Stimulated activated CD4-positive, alpha-beta T cell treated with anti-CD3 and anti-CD28 coated beads, Interleukin-15, amount 100 ng/mL, for 48 hours (primary cell): Measurements from ENCODE around the gene MAMSTR.
"Not testable (repeated sequence)": the region's sequence is repeated elsewhere in the genome, so short reads cannot be mapped to it uniquely, and the experiment has no call there.

Experiments
- DNase-seq, 2 donors: peaks; one replicate each; pipeline ENCODE4 v3.0.0-alpha.2; 2020; ENCODE audit warnings: low read depth in 2 of 2

MAMSTR gene

GRCh38 chr19:48719263-48720171 is at the start of gene MAMSTR:
TSS of gene MAMSTR (minus strand) at chr19:48719725. CDS start at chr19:48719031, 694 bp downstream.
- no peak for DNase-seq

GRCh38 chr19:48768994-48769713 is 49.6 kb upstream of the MAMSTR start:
- no peak for DNase-seq

DNA sequence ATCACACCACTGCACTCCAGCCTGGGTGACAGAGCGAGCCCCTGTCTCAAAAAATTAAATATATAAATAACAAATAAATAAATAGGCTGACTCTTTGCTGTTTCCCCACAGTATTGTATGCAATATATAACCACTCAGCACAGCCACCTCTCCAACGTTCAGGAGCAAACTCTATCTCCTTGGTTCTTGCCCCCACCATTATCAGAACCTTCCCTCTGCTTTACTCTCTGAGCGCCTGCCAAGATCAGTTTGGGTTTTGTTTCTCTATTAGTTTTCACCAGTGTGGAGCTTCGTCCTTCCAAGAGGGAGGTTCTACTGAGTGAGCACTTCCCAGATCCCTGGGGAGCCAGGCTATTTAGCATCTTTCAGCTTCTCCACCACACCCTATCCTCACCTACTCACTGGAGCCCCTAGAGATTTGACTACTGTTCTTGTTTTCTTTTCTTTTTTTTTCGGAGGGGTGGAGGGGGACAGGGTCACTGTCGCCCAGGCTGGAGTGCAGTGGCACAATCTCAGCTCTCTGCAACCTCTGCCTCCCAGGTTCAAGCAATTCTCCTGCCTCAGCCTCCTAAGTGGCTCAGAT is 48.7 kb upstream of the MAMSTR start:
- not testable (repeated sequence) for DNase-seq

DNA sequence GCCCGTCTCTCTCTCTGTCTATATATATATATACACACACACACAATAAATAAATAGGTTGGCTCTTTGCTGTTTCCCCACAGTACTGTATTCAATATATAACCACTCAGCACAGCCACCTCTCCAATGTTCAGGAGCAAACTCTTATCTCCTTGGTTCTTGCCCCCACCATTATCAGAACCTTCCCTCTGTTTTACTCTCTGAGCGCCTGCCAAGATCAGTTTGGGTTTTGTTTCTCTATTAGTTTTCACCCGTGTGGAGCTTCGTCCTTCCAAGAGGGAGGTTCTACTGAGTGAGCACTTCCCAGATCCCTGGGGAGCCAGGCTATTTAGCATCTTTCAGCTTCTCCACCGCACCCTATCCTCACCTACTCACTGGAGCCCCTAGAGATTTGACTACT is 46.3 kb upstream of the MAMSTR start:
- not testable (repeated sequence) for DNase-seq

GRCh38 chr19:48760504-48761205 is 41.1 kb upstream of the MAMSTR start:
- no peak for DNase-seq

DNA sequence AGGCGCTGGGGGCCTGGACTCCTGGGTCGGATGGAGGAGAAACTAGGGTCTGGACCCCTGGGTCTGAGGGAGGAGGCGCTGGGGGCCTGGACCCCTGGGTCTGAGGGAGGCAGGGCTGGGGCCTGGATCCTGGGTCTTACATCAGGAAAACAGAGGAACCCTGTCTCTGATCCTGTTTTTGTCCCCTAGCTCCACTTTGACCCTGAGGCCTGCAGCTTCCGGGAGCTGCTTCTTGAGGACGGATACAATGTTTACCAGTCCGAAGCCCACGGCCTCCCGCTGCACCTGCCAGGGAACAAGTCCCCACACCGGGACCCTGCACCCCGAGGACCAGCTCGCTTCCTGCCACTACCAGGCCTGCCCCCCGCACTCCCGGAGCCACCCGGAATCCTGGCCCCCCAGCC is 38.2 kb upstream of the MAMSTR start:
- DNase-seq: no peak

DNA sequence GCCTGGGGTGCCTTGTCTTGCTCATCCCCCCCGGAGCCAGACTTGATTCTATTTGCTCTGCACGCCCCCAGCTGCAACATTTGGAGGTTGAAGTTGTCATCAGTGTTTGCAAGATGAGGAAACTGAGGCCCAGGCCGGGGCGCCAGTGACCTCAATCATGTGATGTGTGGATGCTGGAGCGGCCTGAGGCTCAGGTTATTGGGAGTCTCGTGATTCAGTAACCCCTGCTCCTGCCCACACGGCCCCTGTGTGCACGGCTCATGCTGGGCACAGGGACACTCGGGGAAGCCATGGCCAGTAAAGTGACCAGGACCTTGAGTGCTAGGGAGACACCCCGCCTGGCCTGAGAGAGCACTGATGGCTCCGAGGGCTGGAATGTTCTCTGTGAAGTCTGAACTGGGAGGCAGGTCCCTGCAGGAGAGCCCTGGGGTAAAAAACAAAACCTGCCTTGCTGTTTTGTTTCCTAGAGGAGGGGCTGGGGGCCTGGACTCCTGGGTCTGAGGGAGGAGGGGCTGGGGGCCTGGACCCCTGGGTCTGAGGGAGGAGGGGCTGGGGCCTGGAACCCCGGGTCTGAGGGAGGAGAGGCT is 37.7 kb upstream of the MAMSTR start:
- no peak for DNase-seq

DNA sequence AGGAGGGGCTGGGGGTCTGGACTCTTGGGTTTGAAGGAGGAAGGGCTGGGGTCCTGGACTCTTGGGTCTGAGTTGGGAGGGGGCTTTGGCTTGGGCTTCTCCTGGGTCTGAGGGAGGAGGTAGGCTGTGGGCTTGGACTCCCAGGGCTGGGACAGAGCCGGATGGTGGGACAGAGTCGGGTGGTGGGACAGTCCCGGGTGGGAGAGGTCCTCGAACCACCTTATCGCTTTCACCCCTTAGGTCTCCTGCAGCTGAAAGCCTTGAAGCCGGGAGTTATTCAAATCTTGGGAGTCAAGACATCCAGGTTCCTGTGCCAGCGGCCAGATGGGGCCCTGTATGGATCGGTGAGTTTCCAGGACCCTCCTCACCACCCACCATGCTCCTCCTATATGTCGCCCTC is 37.2 kb upstream of the MAMSTR start:
- DNase-seq: no peak

GRCh38 chr19:48756212-48756611 is 36.7 kb upstream of the MAMSTR start:
- DNase-seq: no peak

DNA sequence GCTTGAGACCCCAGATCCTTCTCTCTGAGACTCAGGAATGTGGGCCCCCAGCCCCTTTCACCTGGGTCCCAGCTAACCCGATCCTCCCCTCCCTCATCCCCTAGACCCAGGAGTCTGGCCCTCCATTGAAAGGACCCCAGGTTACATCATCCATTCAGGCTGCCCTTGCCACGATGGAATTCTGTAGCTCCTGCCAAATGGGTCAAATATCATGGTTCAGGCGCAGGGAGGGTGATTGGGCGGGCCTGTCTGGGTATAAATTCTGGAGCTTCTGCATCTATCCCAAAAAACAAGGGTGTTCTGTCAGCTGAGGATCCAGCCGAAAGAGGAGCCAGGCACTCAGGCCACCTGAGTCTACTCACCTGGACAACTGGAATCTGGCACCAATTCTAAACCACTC is 36.3 kb upstream of the MAMSTR start:
- DNase-seq: no peak

DNA sequence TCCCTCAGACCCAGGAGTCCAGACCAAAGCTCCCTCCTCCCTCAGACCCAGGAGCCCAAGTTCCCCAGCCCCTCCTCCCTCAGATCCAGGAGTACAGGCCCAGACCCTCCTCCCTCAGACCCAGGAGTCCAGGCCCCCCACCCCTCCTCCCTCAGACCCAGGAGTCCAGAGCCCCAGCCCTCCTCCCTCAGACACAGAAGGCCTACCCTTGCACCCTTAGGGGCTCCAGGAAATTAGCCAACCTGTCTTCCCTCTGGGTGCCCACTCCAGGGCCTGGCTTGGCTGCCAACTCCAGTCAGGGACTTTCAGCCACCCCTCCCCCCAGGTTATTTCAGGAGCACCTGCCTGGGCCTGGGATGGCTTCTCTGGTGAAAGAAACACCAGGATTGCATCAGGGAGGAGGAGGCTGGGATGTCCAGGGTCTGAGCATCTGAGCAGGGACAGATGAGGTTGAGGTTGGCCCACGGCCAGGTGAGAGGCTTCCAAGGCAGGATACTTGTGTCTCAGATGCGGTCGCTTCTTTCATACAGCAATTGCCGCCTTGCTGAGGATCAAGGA is 35.6 kb upstream of the MAMSTR start, which contains the start of gene FGF21:
FGF21 (plus strand) TSS at position 441 of the 558 bp plus-strand sequence. CDS start 713 bp downstream, outside the sequence.
- no peak for DNase-seq

- DNase-seq: no peak
These were observed 33.2 kb upstream of the MAMSTR start, which contains the start of gene FUT1 for GRCh38 chr19:48752496-48753365. TSS of gene FUT1 (minus strand) at chr19:48752641. CDS start at chr19:48751281, 1,360 bp downstream.

- no peak for DNase-seq
These were observed 32.4 kb upstream of the MAMSTR start for GRCh38 chr19:48751845-48752495.

GRCh38 chr19:48750771-48751504 is 31.4 kb upstream of the MAMSTR start:
- no peak for DNase-seq

- no peak for DNase-seq
These were observed 30.8 kb upstream of the MAMSTR start for GRCh38 chr19:48750351-48750750.

GRCh38 chr19:48749571-48750198 is 30.2 kb upstream of the MAMSTR start:
- no peak for DNase-seq

- DNase-seq: peak in 1 of 2 donors; percentile 50
These were observed 27.4 kb upstream of the MAMSTR start, which contains the start of gene IZUMO1 for GRCh38 chr19:48746738-48747575. TSS of gene IZUMO1 (minus strand) at chr19:48746909. CDS start at chr19:48745859, 1,050 bp downstream.
